Lower leg skin (tissue), 4 donors: ENCODE results near the gene MELK. TPM values are rescaled to one million over a fixed set of nuclear protein-coding genes. Genes with fewer than 3 reads are reported as not detected.

Source experiments
- DNase-seq, 2 donors: peaks; one replicate each; pipeline ENCODE4 v3.0.0-alpha.2; 2019; ENCODE audit warnings: low spot score in 2 of 2
- H3K4me3 ChIP-seq: fragments of 200-600 bp; sonication (generic); 2 replicates; pipeline ENCODE4 v1.5.1; 2017; ENCODE audit warnings: mild to moderate bottlenecking, low read depth; ENCODE audit not compliant: poor library complexity, severe bottlenecking
- POLR2A ChIP-seq, 2 donors: fragments of 450-650 bp; IDR thresholded peaks; one replicate each; pipeline ENCODE4 v1.6.1; 2016 to 2017; ENCODE audit warnings: antibody characterized with exemption in 2 of 2, mild to moderate bottlenecking in 1 of 2, moderate library complexity in 1 of 2
- WGBS, 2 donors: methylation state at CpG; one replicate each; pipeline ENCODE4 v1.1.5; 2018; 5-methylcytosine and 5-hydroxymethylcytosine counted together
- intact Hi-C: fragments of 100-400 bp; cut with DNase I; formaldehyde crosslinking; loops from one replicate; pipeline ENCODE4 v1.15.0; 2023; ENCODE audit warnings: low total_unique reads
- total RNA-seq, 4 donors: library from RNA; depleted of rRNA; stranded (reverse); fragments of >200 nt; gene quantifications; one replicate each; pipeline ENCODE4 v1.1.0, GENCODE V29; 2016
- TF ChIP-seq, protein P1 (sequence below), 3 donors: fragments of 450-650 bp; IDR thresholded peaks; one replicate each; pipeline ENCODE4 v1.5.1; 2016; ENCODE audit warnings: antibody characterized with exemption in 3 of 3, mild to moderate bottlenecking in 3 of 3, moderate library complexity in 2 of 3

The MELK gene
- total RNA-seq, 4 donors from 2014 or later = 0.47 to 3.2 (median 2.2) TPM

DNA sequence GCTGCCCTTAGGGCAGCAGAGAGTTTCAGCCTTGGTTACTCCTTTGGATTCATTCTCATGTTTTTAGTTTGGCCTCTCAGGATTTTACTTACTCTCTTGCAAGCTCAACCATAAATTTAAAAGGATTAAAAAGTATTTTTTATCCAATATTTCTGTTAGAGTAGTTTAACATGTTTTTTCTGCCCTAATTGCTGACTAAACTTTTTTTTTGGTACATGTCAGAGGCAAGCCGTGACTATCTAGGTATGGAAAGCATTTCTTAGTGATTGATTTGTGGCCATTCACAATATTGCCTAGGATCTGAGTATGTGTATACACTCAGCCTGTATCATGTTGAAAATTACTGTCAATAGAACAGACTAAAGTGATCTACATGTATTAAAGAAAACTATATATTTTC is 92.1 kb downstream of the MELK start:
- H3K4me3 ChIP-seq = no peak overlapping the region
- DNase-seq = no peak
- TF ChIP-seq, protein P1, sequence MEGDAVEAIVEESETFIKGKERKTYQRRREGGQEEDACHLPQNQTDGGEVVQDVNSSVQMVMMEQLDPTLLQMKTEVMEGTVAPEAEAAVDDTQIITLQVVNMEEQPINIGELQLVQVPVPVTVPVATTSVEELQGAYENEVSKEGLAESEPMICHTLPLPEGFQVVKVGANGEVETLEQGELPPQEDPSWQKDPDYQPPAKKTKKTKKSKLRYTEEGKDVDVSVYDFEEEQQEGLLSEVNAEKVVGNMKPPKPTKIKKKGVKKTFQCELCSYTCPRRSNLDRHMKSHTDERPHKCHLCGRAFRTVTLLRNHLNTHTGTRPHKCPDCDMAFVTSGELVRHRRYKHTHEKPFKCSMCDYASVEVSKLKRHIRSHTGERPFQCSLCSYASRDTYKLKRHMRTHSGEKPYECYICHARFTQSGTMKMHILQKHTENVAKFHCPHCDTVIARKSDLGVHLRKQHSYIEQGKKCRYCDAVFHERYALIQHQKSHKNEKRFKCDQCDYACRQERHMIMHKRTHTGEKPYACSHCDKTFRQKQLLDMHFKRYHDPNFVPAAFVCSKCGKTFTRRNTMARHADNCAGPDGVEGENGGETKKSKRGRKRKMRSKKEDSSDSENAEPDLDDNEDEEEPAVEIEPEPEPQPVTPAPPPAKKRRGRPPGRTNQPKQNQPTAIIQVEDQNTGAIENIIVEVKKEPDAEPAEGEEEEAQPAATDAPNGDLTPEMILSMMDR (IDR thresholded peaks at IDR 0.05) = no peak
- TF ChIP-seq POLR2A (IDR thresholded peaks at IDR 0.05) = no peak
- intact Hi-C loops = no loop called here
- WGBS, 2 donors = 82 to 83% methylated on average over 1 of the region's 1 CpG

GRCh38 chr9:36665387-36665786 is 92.7 kb downstream of the MELK start:
- no peak for TF ChIP-seq POLR2A (IDR thresholded peaks at IDR 0.05)
- TF ChIP-seq, protein P1 (IDR thresholded peaks at IDR 0.05) = no peak
- 78 to 82% methylated on average over 2 of the region's 2 CpGs for WGBS, 2 donors
- DNase-seq = no peak
- intact Hi-C loops = no loop called here
- H3K4me3 ChIP-seq = no peak overlapping the region

- intact Hi-C loops = no loop called here
- no peak for DNase-seq
Measured at GRCh38 chr9:36665921-36666431, 93.3 kb downstream of the MELK start.

GRCh38 chr9:36671561-36671960 is 98.9 kb downstream of the MELK start:
- intact Hi-C loops = no loop called here
- 89 to 91% methylated on average over 3 of the region's 3 CpGs for WGBS, 2 donors
- DNase-seq = no peak
- H3K4me3 ChIP-seq = no peak overlapping the region
- TF ChIP-seq, protein P1 (IDR thresholded peaks at IDR 0.05) = no peak
- no peak for TF ChIP-seq POLR2A (IDR thresholded peaks at IDR 0.05)

More at GRCh38 chr9:36665921-36666431, 93.3 kb downstream of the MELK start:
- 77 to 92% methylated on average over 3 of the region's 3 CpGs for WGBS, 2 donors
- H3K4me3 ChIP-seq = no peak overlapping the region
- TF ChIP-seq POLR2A (IDR thresholded peaks at IDR 0.05) = no peak
- TF ChIP-seq, protein P1 (IDR thresholded peaks at IDR 0.05) = no peak

DNA sequence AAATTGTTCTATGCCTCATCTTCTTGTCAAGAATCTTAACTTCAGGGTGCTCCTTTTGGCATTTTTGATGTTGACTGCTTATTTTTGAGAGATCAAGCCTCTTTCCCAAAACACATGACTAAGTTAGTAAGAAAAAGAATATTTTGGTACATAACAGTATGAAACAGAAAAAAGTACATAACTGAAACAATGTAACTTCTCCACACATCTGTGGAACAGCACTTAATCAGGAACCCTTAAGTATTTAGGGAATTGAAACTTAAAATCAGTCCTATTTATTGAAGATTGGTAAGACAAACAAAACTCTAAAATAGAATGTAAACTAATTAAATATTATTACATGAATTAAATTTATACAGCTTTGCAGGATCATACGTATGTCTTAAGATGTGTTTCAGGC is 103.4 kb downstream of the MELK start:
- WGBS, 2 donors = 94 to 95% methylated on average over 1 of the region's 1 CpG
- no peak overlapping the region for H3K4me3 ChIP-seq
- intact Hi-C loops = no loop called here
- TF ChIP-seq, protein P1 (IDR thresholded peaks at IDR 0.05) = no peak
- no peak for TF ChIP-seq POLR2A (IDR thresholded peaks at IDR 0.05)
- DNase-seq = no peak
